HEK293T (cell line): Measurements from ENCODE around the gene ZFX.

Experiments used
- BHLHE40 ChIP-seq: fragments of 450-650 bp; IDR thresholded peaks from 2 replicates; pipeline ENCODE4 v1.6.1; 2016; ENCODE audit warnings: mild to moderate bottlenecking, moderate library complexity, borderline replicate concordance
- ELF4 ChIP-seq: fragments of 450-650 bp; IDR thresholded peaks from 2 replicates; pipeline ENCODE4 v1.6.1; 2017; ENCODE audit warnings: antibody characterized with exemption
- FOXA1 ChIP-seq: fragments of 450-650 bp; IDR thresholded peaks from 2 replicates; pipeline ENCODE4 v1.6.1; 2016; ENCODE audit warnings: mild to moderate bottlenecking
- FOXK2 ChIP-seq: fragments of 450-650 bp; IDR thresholded peaks from 2 replicates; pipeline ENCODE4 v1.6.1; 2016; ENCODE audit warnings: mild to moderate bottlenecking
- FOXM1 ChIP-seq: fragments of 450-650 bp; IDR thresholded peaks from 2 replicates; pipeline ENCODE4 v1.6.1; 2017; ENCODE audit warnings: mild to moderate bottlenecking, borderline replicate concordance
- HDGF ChIP-seq: fragments of 450-650 bp; IDR thresholded peaks from 2 replicates; pipeline ENCODE4 v1.6.1; 2017; ENCODE audit warnings: antibody characterized with exemption, borderline replicate concordance
- SP1 ChIP-seq: fragments of 450-650 bp; IDR thresholded peaks from 2 replicates; pipeline ENCODE4 v1.6.1; 2017
- TARDBP ChIP-seq: fragments of 450-650 bp; IDR thresholded peaks from 2 replicates; pipeline ENCODE4 v1.6.1; 2016
- TF ChIP-seq, protein P1 (sequence below): fragments of 450-650 bp; IDR thresholded peaks from 2 replicates; pipeline ENCODE4 v1.6.1; 2016

DNA sequence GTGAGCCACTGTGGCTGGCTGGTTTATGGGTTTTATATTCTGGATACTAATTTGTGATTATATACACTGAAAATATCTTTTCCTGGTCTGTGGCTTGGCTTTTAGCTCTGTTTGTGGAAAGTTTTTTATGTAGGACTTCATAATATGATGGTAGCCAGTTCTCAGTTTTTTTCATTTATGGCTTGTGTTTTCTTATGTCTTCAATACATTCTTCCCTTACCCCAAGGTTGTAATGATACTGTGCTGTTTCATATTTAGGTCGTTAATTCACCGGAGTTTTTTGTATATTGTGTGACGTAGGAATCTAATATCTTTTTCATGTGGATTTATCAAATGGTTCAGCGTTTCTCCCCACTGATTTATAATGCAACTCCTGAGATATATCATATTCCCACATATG is 6.6 kb downstream of the ZFX start:
- TF ChIP-seq FOXK2, result no peak
- no peak for TF ChIP-seq SP1
- no peak for TF ChIP-seq FOXM1
- no peak for TF ChIP-seq HDGF
- no peak for TF ChIP-seq BHLHE40
- TF ChIP-seq ELF4, result no peak
- TF ChIP-seq, protein P1, sequence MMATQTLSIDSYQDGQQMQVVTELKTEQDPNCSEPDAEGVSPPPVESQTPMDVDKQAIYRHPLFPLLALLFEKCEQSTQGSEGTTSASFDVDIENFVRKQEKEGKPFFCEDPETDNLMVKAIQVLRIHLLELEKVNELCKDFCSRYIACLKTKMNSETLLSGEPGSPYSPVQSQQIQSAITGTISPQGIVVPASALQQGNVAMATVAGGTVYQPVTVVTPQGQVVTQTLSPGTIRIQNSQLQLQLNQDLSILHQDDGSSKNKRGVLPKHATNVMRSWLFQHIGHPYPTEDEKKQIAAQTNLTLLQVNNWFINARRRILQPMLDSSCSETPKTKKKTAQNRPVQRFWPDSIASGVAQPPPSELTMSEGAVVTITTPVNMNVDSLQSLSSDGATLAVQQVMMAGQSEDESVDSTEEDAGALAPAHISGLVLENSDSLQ, result no peak
- no peak for TF ChIP-seq TARDBP
- TF ChIP-seq FOXA1, result no peak
